ENCODE data around the gene CEP76. TPM values are rescaled to one million over a fixed set of nuclear protein-coding genes. Genes with fewer than 3 reads are reported as not detected.
"Not testable (repeated sequence)": the region's sequence is repeated elsewhere in the genome, so short reads cannot be mapped to it uniquely, and the experiment has no call there.

Gene CEP76
- total RNA-seq, 2 experiments from 2014 or later, result 8.0 to 8.7 TPM

- Mint-ChIP-seq H3K27ac (no peak overlapping the region), H3K4me1 (ENCODE audit: low read depth) (no peaks in the 10 kb centered on the region), H3K36me3 (ENCODE audit: low read depth) (no peaks in the 10 kb centered on the region), H3K9me3 (no peaks in the 10 kb centered on the region), H3K4me3 (no peak overlapping the region), H3K27me3 (peaks cover 1% of the 10 kb centered on the region)
- H3K36me3 ChIP-seq (ENCODE audit: insufficient read depth, low read length), result no peaks in the 10 kb centered on the region
- no peaks in the 10 kb centered on the region for H3K4me1 ChIP-seq (ENCODE audit: insufficient read depth, low read length)
- peaks cover 0 to 5% of the 10 kb centered on the region in 2 experiments for H3K9me3 ChIP-seq (ENCODE audit: control insufficient read depth in 1 of 2, insufficient read depth in 1 of 2, low read length in 2 of 2)
- intact Hi-C loops (cut with DNase I, micrococcal nuclease), result no loop called here
- H3K27ac ChIP-seq (ENCODE audit: low read depth in 1 of 2, low read length in 2 of 2), result no peak overlapping the region
- no peak for DNase-seq
- ChIA-PET CTCF (interaction anchor here (1.3 kb wide), 1 partner anchor 16 kb away, joined by 3 read pairs; no protein-coding TSS in a partner anchor), POLR2A (no interaction called here)
- H3K4me3 ChIP-seq (ENCODE audit: low read length), result no peak overlapping the region
- ATAC-seq (ENCODE audit: poor library complexity), result no peak
- TF ChIP-seq CTCF (IDR thresholded peaks at IDR 0.05), result no peak
- no peaks in the 10 kb centered on the region for H3K27me3 ChIP-seq (ENCODE audit: control insufficient read depth in 1 of 2, insufficient read depth in 2 of 2, low read length in 2 of 2)
Measured at GRCh38 chr18:12630136-12630535, 72.4 kb downstream of the CEP76 start.

- no peak for ATAC-seq (ENCODE audit: poor library complexity)
- POLR2A ChIA-PET, result no interaction called here
- no peak overlapping the region for H3K4me3 Mint-ChIP-seq
- DNase-seq, result no peak
- no peaks in the 10 kb centered on the region for H3K9me3 Mint-ChIP-seq
- H3K4me3 ChIP-seq (ENCODE audit: low read length), result no peak overlapping the region
- peaks cover 4% of the 10 kb centered on the region for H3K27me3 Mint-ChIP-seq
- H3K9me3 ChIP-seq (ENCODE audit: control insufficient read depth in 1 of 2, insufficient read depth in 1 of 2, low read length in 2 of 2), result peaks cover 0 to 4% of the 10 kb centered on the region in 2 experiments
- TF ChIP-seq CTCF (IDR thresholded peaks at IDR 0.05), result no peak
- intact Hi-C loops (cut with DNase I, micrococcal nuclease), result no loop called here
- no peaks in the 10 kb centered on the region for H3K27me3 ChIP-seq (ENCODE audit: control insufficient read depth in 1 of 2, insufficient read depth in 2 of 2, low read length in 2 of 2)
- CTCF ChIA-PET, result interaction anchor here (1.3 kb wide), 1 partner anchor 17 kb away, joined by 3 read pairs; no protein-coding TSS in a partner anchor
- H3K27ac ChIP-seq (ENCODE audit: low read depth in 1 of 2, low read length in 2 of 2), result no peak overlapping the region
- H3K36me3 ChIP-seq (ENCODE audit: insufficient read depth, low read length), result no peaks in the 10 kb centered on the region
- no peaks in the 10 kb centered on the region for H3K4me1 Mint-ChIP-seq (ENCODE audit: low read depth)
- no peaks in the 10 kb centered on the region for H3K36me3 Mint-ChIP-seq (ENCODE audit: low read depth)
- H3K27ac Mint-ChIP-seq, result no peak overlapping the region
- no peaks in the 10 kb centered on the region for H3K4me1 ChIP-seq (ENCODE audit: insufficient read depth, low read length)
Measured at GRCh38 chr18:12628706-12629702, 73.5 kb downstream of the CEP76 start.

GRCh38 chr18:12627199-12627598 is 75.3 kb downstream of the CEP76 start:
- DNase-seq; H3K9me3 ChIP-seq (ENCODE audit: control insufficient read depth in 1 of 2, insufficient read depth in 1 of 2, low read length in 2 of 2); H3K4me3 Mint-ChIP-seq; H3K4me1 Mint-ChIP-seq (ENCODE audit: low read depth); POLR2A ChIA-PET; H3K4me1 ChIP-seq (ENCODE audit: insufficient read depth, low read length); ATAC-seq (ENCODE audit: poor library complexity); H3K9me3 Mint-ChIP-seq; H3K27me3 ChIP-seq (ENCODE audit: control insufficient read depth in 1 of 2, insufficient read depth in 2 of 2, low read length in 2 of 2); intact Hi-C loops (cut with DNase I, micrococcal nuclease); H3K27me3 Mint-ChIP-seq; H3K27ac Mint-ChIP-seq; H3K36me3 ChIP-seq (ENCODE audit: insufficient read depth, low read length); CTCF ChIA-PET; H3K27ac ChIP-seq (ENCODE audit: low read depth in 1 of 2, low read length in 2 of 2); H3K4me3 ChIP-seq (ENCODE audit: low read length); H3K36me3 Mint-ChIP-seq (ENCODE audit: low read depth): not testable (repeated sequence)

Data from CD4-positive, alpha-beta T cell (primary cell).